PC-3 (cell line): ENCODE data around the gene CDC42EP3. TPM values are rescaled to one million over a fixed set of nuclear protein-coding genes. Genes with fewer than 3 reads are reported as not detected.

Experiments used
- ATAC-seq: fragments of 200-7000 bp; cut with Tn5 transposase; 2 replicates; pipeline ENCODE4 v1.9.1; 2020; ENCODE audit warnings: mild to moderate bottlenecking, moderate library complexity
- BruUV-seq: library from RNA; stranded (reverse); fragments of 400-500 nt; replicated peaks from 2 replicates; lab custom pipeline; 2021; lab: Mats Ljungman, UMichigan
- CTCF ChIA-PET: fragments of 300-600 bp; sonication (Branson Sonifier 250); formaldehyde crosslinking; loops from one replicate; lab custom pipeline; 2022; ENCODE audit warnings: antibody characterized with exemption; lab: Charles Lee
- POLR2A ChIA-PET: fragments of 300-600 bp; sonication (Branson Sonifier 250); formaldehyde crosslinking; loops from one replicate; lab custom pipeline; 2022; ENCODE audit warnings: antibody characterized with exemption; ENCODE audit not compliant: unreplicated experiment; lab: Charles Lee
- DNase-seq: peaks from one replicate; pipeline ENCODE4 v3.0.0-alpha.2; 2015
- H2AFZ ChIP-seq: fragments of 300-600 bp; sonication (generic); 2 replicates; pipeline ENCODE4 v1.6.0; 2016; ENCODE audit warnings: antibody characterized with exemption, low read length
- H3F3A ChIP-seq: fragments of 300-600 bp; sonication (generic); one replicate; pipeline ENCODE4 v1.6.0; 2017; ENCODE audit warnings: antibody characterized with exemption, low read length, control low read depth, mild to moderate bottlenecking; ENCODE audit not compliant: unreplicated experiment
- H3K27ac ChIP-seq: fragments of 300-600 bp; sonication (generic); 2 replicates; pipeline ENCODE4 v1.5.1; 2016; ENCODE audit warnings: mild to moderate bottlenecking, low read length
- H3K27me3 ChIP-seq: fragments of 300-600 bp; sonication (generic); 2 replicates; pipeline ENCODE4 v1.6.1; 2016; ENCODE audit warnings: low read length, mixed read lengths
- H3K36me3 ChIP-seq: fragments of 300-600 bp; sonication (generic); 2 replicates; pipeline ENCODE4 v1.6.1; 2016; ENCODE audit warnings: low read depth, mixed run types, low read length, mixed read lengths
- H3K4me1 ChIP-seq: fragments of 300-600 bp; sonication (generic); 2 replicates; pipeline ENCODE4 v1.5.1; 2016; ENCODE audit warnings: low read length; ENCODE audit not compliant: insufficient read depth
- H3K4me2 ChIP-seq: fragments of 300-600 bp; sonication (generic); 2 replicates; pipeline ENCODE4 v1.6.0; 2016; ENCODE audit warnings: low read length
- H3K4me3 ChIP-seq: fragments of 300-600 bp; sonication (generic); 2 replicates; pipeline ENCODE4 v1.5.1; 2016; ENCODE audit warnings: mild to moderate bottlenecking, low read length, mixed read lengths
- H3K79me2 ChIP-seq: fragments of 300-600 bp; sonication (generic); 2 replicates; pipeline ENCODE4 v1.6.1; 2017; ENCODE audit warnings: low read length, mixed read lengths
- H3K9ac ChIP-seq: fragments of 300-600 bp; sonication (generic); 2 replicates; pipeline ENCODE4 v1.6.0; 2016; ENCODE audit warnings: mild to moderate bottlenecking, low read length
- H3K9me2 ChIP-seq: fragments of 300-600 bp; sonication (generic); replicated peaks from 2 replicates; pipeline ENCODE4 v1.6.1; 2016; ENCODE audit warnings: mixed run types, low read length, mixed read lengths
- H3K9me3 ChIP-seq: fragments of 300-600 bp; sonication (generic); 2 replicates; pipeline ENCODE4 v1.6.1; 2016; ENCODE audit warnings: low read length, mixed read lengths
- H4K20me1 ChIP-seq: fragments of 300-600 bp; sonication (generic); 2 replicates; pipeline ENCODE4 v1.6.1; 2016; ENCODE audit warnings: low read length, mixed read lengths
- CTCF ChIP-seq: fragments of 300-600 bp; sonication (generic); conservative IDR thresholded peaks from 2 replicates; pipeline ENCODE4 v1.5.1; 2017; ENCODE audit warnings: antibody characterized with exemption, low read depth, mild to moderate bottlenecking, low read length
- EZH2 ChIP-seq: fragments of 300-600 bp; sonication (generic); IDR thresholded peaks from one replicate; pipeline ENCODE4 v1.6.1; 2017; ENCODE audit warnings: antibody characterized with exemption, mild to moderate bottlenecking, low read length; ENCODE audit not compliant: unreplicated experiment
- EZH2phosphoT487 ChIP-seq: fragments of 300-600 bp; sonication (generic); IDR thresholded peaks from 2 replicates; pipeline ENCODE4 v1.6.1; 2018; ENCODE audit warnings: mild to moderate bottlenecking, antibody characterized with exemption, low read length, borderline replicate concordance
- intact Hi-C: fragments of 100-400 bp; cut with micrococcal nuclease; formaldehyde crosslinking; loops from 2 replicates; pipeline ENCODE4 v1.9.0; 2023
- total RNA-seq: library from RNA; depleted of rRNA; stranded (reverse); fragments of >200 nt; gene quantifications from 2 replicates; pipeline ENCODE4 v1.2.3, GENCODE V29; 2014

The CDC42EP3 gene
- total RNA-seq, 1 experiment from 2014 or later, result 28.4 TPM

- intact Hi-C loops, result loop anchor here (1.0 to 10.0 kb wide), 6 partner anchors 85 to 257 kb away; no protein-coding TSS in a partner anchor
- peak overlapping the region; percentile 87 for H3K4me2 ChIP-seq
- CTCF ChIA-PET, result interaction anchor here (1.2 kb wide), 1 partner anchor 257 kb away, joined by 4 read pairs; no protein-coding TSS in a partner anchor
- H3K27me3 ChIP-seq, result no peaks in the 10 kb centered on the region
- no peak overlapping the region for H3K27ac ChIP-seq
- POLR2A ChIA-PET, result interaction anchor here (0.6 kb wide), 1 partner anchor 82 kb away, joined by 5 read pairs; no protein-coding TSS in a partner anchor
- H3F3A ChIP-seq, result no peaks in the 10 kb centered on the region
- no peak for DNase-seq
- peaks cover 34% of the 10 kb centered on the region for H3K4me1 ChIP-seq
- ATAC-seq, result peak; percentile 7; the same call in 1 of the 2 replicates
- TF ChIP-seq EZH2, result no peak
- no peak for TF ChIP-seq EZH2phosphoT487
- TF ChIP-seq CTCF, result no peak
- no peaks in the 10 kb centered on the region for H3K9me3 ChIP-seq
- peak overlapping the region; percentile 68 for H3K9ac ChIP-seq
- BruUV-seq, result no TSS peak
- peaks cover 26% of the 10 kb centered on the region for H4K20me1 ChIP-seq
- H3K9me2 ChIP-seq, result no peaks in the 10 kb centered on the region
- peaks cover 46% of the 10 kb centered on the region for H3K79me2 ChIP-seq
- peak overlapping the region; percentile 90 for H3K4me3 ChIP-seq
- H3K36me3 ChIP-seq, result peaks cover 4% of the 10 kb centered on the region; the same call in 1 of the 2 replicates
- H2AFZ ChIP-seq, result peak overlapping the region; percentile 98
Measured at GRCh38 chr2:37671816-37672103, 318 bp upstream of the CDC42EP3 start.

GRCh38 chr2:37670378-37671008 is 949 bp downstream of the CDC42EP3 start:
- TF ChIP-seq EZH2phosphoT487, result no peak
- TF ChIP-seq EZH2, result no peak
- TF ChIP-seq CTCF, result no peak
- peak overlapping the region; percentile 68 for H3K9ac ChIP-seq
- H3K36me3 ChIP-seq, result peaks cover 12% of the 10 kb centered on the region; the same call in 1 of the 2 replicates
- H3K9me3 ChIP-seq, result no peaks in the 10 kb centered on the region
- H3K79me2 ChIP-seq, result peaks cover 59% of the 10 kb centered on the region
- BruUV-seq, result TSS peak; percentile 34
- CTCF ChIA-PET, result interaction anchor here (0.5 kb wide), 1 partner anchor 41 kb away, joined by 3 read pairs; no protein-coding TSS in a partner anchor
- H3F3A ChIP-seq, result no peaks in the 10 kb centered on the region
- intact Hi-C loops, result loop anchor here (2.0 to 10.0 kb wide), 4 partner anchors 84 to 196 kb away; no protein-coding TSS in a partner anchor
- H3K4me3 ChIP-seq, result peak overlapping the region; percentile 90
- H3K27ac ChIP-seq, result no peak overlapping the region
- DNase-seq (no peak), ATAC-seq (no peak)
- no peaks in the 10 kb centered on the region for H3K9me2 ChIP-seq
- peak overlapping the region; percentile 67; the same call in 1 of the 2 replicates for H2AFZ ChIP-seq
- peaks cover 26% of the 10 kb centered on the region for H4K20me1 ChIP-seq
- H3K27me3 ChIP-seq, result no peaks in the 10 kb centered on the region
- peaks cover 22% of the 10 kb centered on the region for H3K4me1 ChIP-seq
- H3K4me2 ChIP-seq, result peak overlapping the region; percentile 96
- POLR2A ChIA-PET, result interaction anchor here (0.8 kb wide), 1 partner anchor 80 kb away, joined by 23 read pairs; no protein-coding TSS in a partner anchor

GRCh38 chr2:37669446-37669845 is 2.0 kb downstream of the CDC42EP3 start:
- H3K9me2 ChIP-seq, result no peaks in the 10 kb centered on the region
- H4K20me1 ChIP-seq, result peaks cover 31% of the 10 kb centered on the region
- TF ChIP-seq CTCF (no peak), EZH2 (no peak), EZH2phosphoT487 (no peak)
- no peaks in the 10 kb centered on the region for H3F3A ChIP-seq
- no peak overlapping the region for H3K27ac ChIP-seq
- peaks cover 20% of the 10 kb centered on the region for H3K4me1 ChIP-seq
- peak overlapping the region; percentile 90 for H3K4me3 ChIP-seq
- H3K27me3 ChIP-seq, result no peaks in the 10 kb centered on the region
- peaks cover 12% of the 10 kb centered on the region; the same call in 1 of the 2 replicates for H3K36me3 ChIP-seq
- POLR2A ChIA-PET, result interaction anchor here (0.5 kb wide), 1 partner anchor 209 kb away, joined by 3 read pairs; no protein-coding TSS in a partner anchor
- DNase-seq (no peak), ATAC-seq (no peak)
- no peaks in the 10 kb centered on the region for H3K9me3 ChIP-seq
- H3K9ac ChIP-seq, result peak overlapping the region; percentile 68; the same call in 1 of the 2 replicates
- H3K4me2 ChIP-seq, result peak overlapping the region; percentile 96
- CTCF ChIA-PET, result no interaction called here
- peaks cover 69% of the 10 kb centered on the region for H3K79me2 ChIP-seq
- BruUV-seq, result no TSS peak
- H2AFZ ChIP-seq, result no peak overlapping the region
- intact Hi-C loops, result no loop called here
